AG04450 (cell line): ENCODE results near the gene ITGB2. TPM values are rescaled to one million over a fixed set of nuclear protein-coding genes. Genes with fewer than 3 reads are reported as not detected.

Experiments used
- CTCF ChIA-PET: fragments of 300-600, 350-600 bp; formaldehyde crosslinking; extraction: SDS; loops from one replicate; lab custom pipeline; 2022; ENCODE audit warnings: antibody characterized with exemption, inconsistent platforms; lab: Charles Lee
- POLR2A ChIA-PET: fragments of 350-600 bp; formaldehyde crosslinking; extraction: SDS; loops from one replicate; lab custom pipeline; 2021; ENCODE audit warnings: antibody characterized with exemption, inconsistent platforms; lab: Yijun Ruan, JAX
- DNase-seq: peaks from one replicate; pipeline ENCODE4 v3.0.0-alpha.2; 2011; ENCODE audit warnings: low read depth, low spot score
- H3K27ac ChIP-seq: one replicate; pipeline ENCODE4 v1.5.1; 2012; ENCODE audit warnings: low read depth, low read length, control low read depth
- H3K27me3 ChIP-seq: one replicate; pipeline ENCODE4 v1.6.0; 2012; ENCODE audit warnings: low read length; ENCODE audit not compliant: control insufficient read depth, insufficient read depth
- H3K4me3 ChIP-seq: 2 replicates; pipeline ENCODE4 v1.5.1; 2011; ENCODE audit warnings: mild to moderate bottlenecking, low read depth, low read length, control low read depth
- H3K9me3 ChIP-seq: 2 replicates; pipeline ENCODE4 v1.5.1; 2012; ENCODE audit warnings: low read length; ENCODE audit not compliant: control insufficient read depth, insufficient read depth
- CTCF ChIP-seq: IDR thresholded peaks from 2 replicates; pipeline ENCODE4 v1.5.1; 2011; ENCODE audit warnings: low read depth, low read length, control low read depth, inconsistent platforms
- polyA plus RNA-seq: library from polyadenylated mRNA; depleted of rRNA; stranded (reverse); fragments of >200 nt; gene quantifications from 2 replicates; pipeline ENCODE4 v1.2.3, GENCODE V29; 2011

The ITGB2 gene
- polyA plus RNA-seq, 1 experiment: 0.04 TPM

GRCh38 chr21:44954281-44954771 is 33.6 kb upstream of the ITGB2 start:
- POLR2A ChIA-PET: no interaction called here
- Histone ChIP-seq H3K4me3 (no peak overlapping the region), H3K27ac (no peak overlapping the region), H3K9me3 (peaks cover 4% of the 10 kb centered on the region; the same call in 1 of the 2 replicates), H3K27me3 (no peaks in the 10 kb centered on the region)
- DNase-seq: no peak
- TF ChIP-seq CTCF: no peak
- CTCF ChIA-PET: interaction anchor here (12.7 kb wide), 1 partner anchor 185 kb away, joined by 202 read pairs; no protein-coding TSS in a partner anchor

GRCh38 chr21:44953628-44954021 is 32.9 kb upstream of the ITGB2 start:
- ChIA-PET POLR2A (no interaction called here), CTCF (interaction anchor here (12.7 kb wide), 1 partner anchor 186 kb away, joined by 202 read pairs; no protein-coding TSS in a partner anchor)
- Histone ChIP-seq H3K4me3 (no peak overlapping the region), H3K9me3 (peaks cover 4% of the 10 kb centered on the region; the same call in 1 of the 2 replicates), H3K27ac (no peak overlapping the region), H3K27me3 (no peaks in the 10 kb centered on the region)
- TF ChIP-seq CTCF: no peak
- no peak for DNase-seq

- CTCF ChIA-PET: interaction anchor here (12.7 kb wide), 1 partner anchor 186 kb away, joined by 202 read pairs; no protein-coding TSS in a partner anchor
- H3K4me3 ChIP-seq: no peak overlapping the region
- no peak for DNase-seq
- H3K27me3 ChIP-seq: no peaks in the 10 kb centered on the region
- POLR2A ChIA-PET: no interaction called here
- H3K9me3 ChIP-seq: peaks cover 4% of the 10 kb centered on the region; the same call in 1 of the 2 replicates
- H3K27ac ChIP-seq: no peak overlapping the region
- no peak for TF ChIP-seq CTCF
Observed at GRCh38 chr21:44952929-44953627, 32.4 kb upstream of the ITGB2 start.

- ChIA-PET CTCF (interaction anchor here (12.7 kb wide), 1 partner anchor 187 kb away, joined by 202 read pairs; no protein-coding TSS in a partner anchor), POLR2A (no interaction called here)
- H3K27ac ChIP-seq: no peak overlapping the region
Observed at GRCh38 chr21:44952116-44952928, 31.6 kb upstream of the ITGB2 start.

More at GRCh38 chr21:44952116-44952928, 31.6 kb upstream of the ITGB2 start:
- no peak for DNase-seq
- Histone ChIP-seq H3K9me3 (peaks cover 4% of the 10 kb centered on the region; the same call in 1 of the 2 replicates), H3K4me3 (no peak overlapping the region), H3K27me3 (no peaks in the 10 kb centered on the region)
- no peak for TF ChIP-seq CTCF
